ENCODE measurements around the gene KCND3.

Gene KCND3

GRCh38 chr1:111903148-111903870, 86.2 kb downstream of the KCND3 start:
- no peak overlapping the region for H3K9ac ChIP-seq (ENCODE audit: low read length)

DNA sequence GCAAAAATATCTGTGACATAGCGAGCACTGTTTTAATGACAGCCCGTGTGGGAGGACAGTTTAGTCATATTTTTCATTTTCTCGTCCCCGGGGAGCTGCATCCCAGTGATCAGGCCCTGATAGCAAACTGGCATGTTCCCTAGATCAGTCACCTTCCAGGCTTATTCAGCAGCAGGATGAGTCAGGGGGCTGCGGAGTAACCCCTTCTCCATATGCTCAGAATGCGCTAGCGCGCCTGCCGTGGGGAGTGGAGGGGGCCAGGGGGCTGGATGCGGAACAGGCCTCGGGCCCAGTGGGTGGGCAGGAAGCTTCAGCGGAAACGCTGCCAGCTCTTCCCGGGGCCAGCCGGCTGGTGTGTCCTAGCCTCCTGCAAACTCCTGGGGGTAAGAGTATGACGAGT, 94.0 kb downstream of the KCND3 start:
- Histone ChIP-seq H4K20me1 (ENCODE audit: insufficient read depth, low read length) (no peaks in the 10 kb centered on the region), H3K4me3 (ENCODE audit: low read length) (no peak overlapping the region), H3K27ac (ENCODE audit: low read length) (no peak overlapping the region), H3K79me2 (ENCODE audit: low read length) (no peaks in the 10 kb centered on the region), H3K4me2 (ENCODE audit: low read length) (no peak overlapping the region), H3K9me3 (ENCODE audit: insufficient read depth, low read length) (no peaks in the 10 kb centered on the region), H2AFZ (ENCODE audit: low read depth, low read length) (no peak overlapping the region), H3K9ac (ENCODE audit: low read length) (no peak overlapping the region), H3K36me3 (replicated peaks; ENCODE audit: low read depth, low read length) (no peaks in the 10 kb centered on the region), H3K4me1 (ENCODE audit: low read length) (no peaks in the 10 kb centered on the region), H3K27me3 (ENCODE audit: low read depth, low read length) (peaks cover 5% of the 10 kb centered on the region; the same call in 1 of the 2 replicates)
- TF ChIP-seq, protein P1, sequence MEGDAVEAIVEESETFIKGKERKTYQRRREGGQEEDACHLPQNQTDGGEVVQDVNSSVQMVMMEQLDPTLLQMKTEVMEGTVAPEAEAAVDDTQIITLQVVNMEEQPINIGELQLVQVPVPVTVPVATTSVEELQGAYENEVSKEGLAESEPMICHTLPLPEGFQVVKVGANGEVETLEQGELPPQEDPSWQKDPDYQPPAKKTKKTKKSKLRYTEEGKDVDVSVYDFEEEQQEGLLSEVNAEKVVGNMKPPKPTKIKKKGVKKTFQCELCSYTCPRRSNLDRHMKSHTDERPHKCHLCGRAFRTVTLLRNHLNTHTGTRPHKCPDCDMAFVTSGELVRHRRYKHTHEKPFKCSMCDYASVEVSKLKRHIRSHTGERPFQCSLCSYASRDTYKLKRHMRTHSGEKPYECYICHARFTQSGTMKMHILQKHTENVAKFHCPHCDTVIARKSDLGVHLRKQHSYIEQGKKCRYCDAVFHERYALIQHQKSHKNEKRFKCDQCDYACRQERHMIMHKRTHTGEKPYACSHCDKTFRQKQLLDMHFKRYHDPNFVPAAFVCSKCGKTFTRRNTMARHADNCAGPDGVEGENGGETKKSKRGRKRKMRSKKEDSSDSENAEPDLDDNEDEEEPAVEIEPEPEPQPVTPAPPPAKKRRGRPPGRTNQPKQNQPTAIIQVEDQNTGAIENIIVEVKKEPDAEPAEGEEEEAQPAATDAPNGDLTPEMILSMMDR (IDR thresholded peaks at IDR 0.05; ENCODE audit: low read depth, low read length): no peak

More at GRCh38 chr1:111903148-111903870, 86.2 kb downstream of the KCND3 start:
- Histone ChIP-seq H3K4me1 (ENCODE audit: low read length) (peaks cover 1% of the 10 kb centered on the region), H4K20me1 (ENCODE audit: insufficient read depth, low read length) (no peaks in the 10 kb centered on the region), H3K27me3 (ENCODE audit: low read depth, low read length) (peaks cover 20% of the 10 kb centered on the region), H3K4me2 (ENCODE audit: low read length) (no peak overlapping the region), H2AFZ (ENCODE audit: low read depth, low read length) (no peak overlapping the region), H3K27ac (ENCODE audit: low read length) (no peak overlapping the region), H3K36me3 (replicated peaks; ENCODE audit: low read depth, low read length) (no peaks in the 10 kb centered on the region), H3K79me2 (ENCODE audit: low read length) (no peaks in the 10 kb centered on the region), H3K4me3 (ENCODE audit: low read length) (no peak overlapping the region), H3K9me3 (ENCODE audit: insufficient read depth, low read length) (no peaks in the 10 kb centered on the region)
- TF ChIP-seq EZH2phosphoT487 (IDR thresholded peaks at IDR 0.05; ENCODE audit: low read depth): no peak
- TF ChIP-seq, protein P1 (IDR thresholded peaks at IDR 0.05; ENCODE audit: low read depth, low read length): no peak

DNA sequence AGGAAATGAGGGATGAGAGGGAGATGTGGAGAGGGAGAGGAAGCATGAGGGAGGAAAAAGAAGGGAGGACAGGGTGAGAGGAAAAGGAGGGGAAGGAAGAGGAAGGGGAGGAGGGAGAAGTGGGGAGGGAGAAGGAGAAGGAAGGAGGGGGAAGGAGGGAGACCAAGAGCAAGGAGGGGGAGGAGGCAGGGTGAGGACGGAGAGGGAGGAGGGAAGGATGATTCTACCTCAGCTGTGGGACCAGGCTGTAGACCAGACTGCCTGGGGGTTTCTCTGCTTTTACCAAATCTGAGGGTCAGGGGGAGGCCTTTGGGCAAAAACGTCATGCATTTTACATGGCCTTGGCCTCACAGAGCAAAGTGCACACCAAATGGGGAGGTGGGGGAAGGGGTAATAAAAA, 94.5 kb downstream of the KCND3 start:
- TF ChIP-seq, protein P1 (IDR thresholded peaks at IDR 0.05; ENCODE audit: low read depth, low read length): no peak
- TF ChIP-seq EZH2phosphoT487 (IDR thresholded peaks at IDR 0.05; ENCODE audit: low read depth): no peak
- Histone ChIP-seq H3K36me3 (replicated peaks; ENCODE audit: low read depth, low read length) (no peaks in the 10 kb centered on the region), H2AFZ (ENCODE audit: low read depth, low read length) (no peak overlapping the region), H3K79me2 (ENCODE audit: low read length) (no peaks in the 10 kb centered on the region), H3K27me3 (ENCODE audit: low read depth, low read length) (peaks cover 5% of the 10 kb centered on the region; the same call in 1 of the 2 replicates), H3K27ac (ENCODE audit: low read length) (no peak overlapping the region), H3K4me2 (ENCODE audit: low read length) (no peak overlapping the region), H3K9me3 (ENCODE audit: insufficient read depth, low read length) (no peaks in the 10 kb centered on the region), H3K4me1 (ENCODE audit: low read length) (no peaks in the 10 kb centered on the region), H3K9ac (ENCODE audit: low read length) (no peak overlapping the region), H4K20me1 (ENCODE audit: insufficient read depth, low read length) (no peaks in the 10 kb centered on the region), H3K4me3 (ENCODE audit: low read length) (no peak overlapping the region)

DNA sequence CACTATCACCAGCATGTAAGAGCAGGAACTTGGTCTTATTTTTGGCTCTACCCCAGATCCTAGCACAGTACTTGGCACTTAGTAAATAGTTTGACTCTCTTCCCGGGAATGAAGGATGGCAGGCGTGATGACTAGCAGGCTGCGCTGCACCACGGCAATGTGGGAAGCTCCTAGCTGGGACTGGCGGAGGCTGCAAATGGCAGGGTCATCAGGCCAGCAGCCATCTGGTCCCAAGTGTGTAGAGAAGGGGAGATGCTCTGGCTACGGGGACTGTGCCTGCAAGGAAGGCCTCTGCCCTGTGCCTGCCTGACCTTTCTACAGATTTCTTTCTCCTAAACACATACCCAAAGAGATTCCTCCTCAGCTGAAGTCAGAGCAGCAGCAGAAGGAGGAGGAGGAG, 95.0 kb downstream of the KCND3 start:
- Histone ChIP-seq H3K4me1 (ENCODE audit: low read length) (no peaks in the 10 kb centered on the region), H3K9ac (ENCODE audit: low read length) (no peak overlapping the region), H3K4me2 (ENCODE audit: low read length) (no peak overlapping the region), H3K4me3 (ENCODE audit: low read length) (no peak overlapping the region), H3K36me3 (replicated peaks; ENCODE audit: low read depth, low read length) (no peaks in the 10 kb centered on the region), H3K79me2 (ENCODE audit: low read length) (no peaks in the 10 kb centered on the region), H3K9me3 (ENCODE audit: insufficient read depth, low read length) (no peaks in the 10 kb centered on the region), H2AFZ (ENCODE audit: low read depth, low read length) (no peak overlapping the region), H4K20me1 (ENCODE audit: insufficient read depth, low read length) (no peaks in the 10 kb centered on the region), H3K27me3 (ENCODE audit: low read depth, low read length) (peaks cover 5% of the 10 kb centered on the region; the same call in 1 of the 2 replicates), H3K27ac (ENCODE audit: low read length) (no peak overlapping the region)
- TF ChIP-seq EZH2phosphoT487 (IDR thresholded peaks at IDR 0.05; ENCODE audit: low read depth): no peak
